H1 (cell line): Measurements from ENCODE around the gene CYB5R3. TPM values are rescaled to one million over a fixed set of nuclear protein-coding genes. Genes with fewer than 3 reads are reported as not detected.

Source experiments
- ASH2L ChIP-seq: fragments of 200-600, 300-600 bp; sonication (generic); IDR thresholded peaks from one replicate; pipeline ENCODE4 v1.7.1; 2017; ENCODE audit warnings: low read length
- BRCA1 ChIP-seq: IDR thresholded peaks from 2 replicates; pipeline ENCODE4 v1.6.1; 2012; ENCODE audit warnings: low read depth, low read length, improper control_type of control experiment
- CEBPB ChIP-seq: IDR thresholded peaks from 2 replicates; pipeline ENCODE4 v1.6.1; 2012; ENCODE audit warnings: low read depth, low read length
- EGR1 ChIP-seq: IDR thresholded peaks from 2 replicates; pipeline ENCODE4 v1.6.1; 2011; ENCODE audit warnings: low read depth, low read length, borderline replicate concordance
- EP300 ChIP-seq, 2 experiments: IDR thresholded peaks; 1 replicate in 1 of 2; 2 replicates in 1 of 2; pipeline ENCODE4 v1.6.1; 2011 to 2012; ENCODE audit warnings: low read depth in 2 of 2, low read length in 2 of 2, mild to moderate bottlenecking in 2 of 2, borderline replicate concordance in 1 of 2, inconsistent platforms in 1 of 2, moderate library complexity in 1 of 2
- GABPA ChIP-seq: IDR thresholded peaks from 2 replicates; pipeline ENCODE4 v1.6.1; 2011; ENCODE audit warnings: mild to moderate bottlenecking, low read length, moderate library complexity, borderline replicate concordance; ENCODE audit not compliant: insufficient read depth
- GTF2F1 ChIP-seq: IDR thresholded peaks from 2 replicates; pipeline ENCODE4 v1.6.1; 2012; ENCODE audit warnings: low read depth, low read length, improper control_type of control experiment, borderline replicate concordance
- HDAC6 ChIP-seq: IDR thresholded peaks from one replicate; pipeline ENCODE4 v1.7.1; 2012; ENCODE audit warnings: low read depth, mild to moderate bottlenecking, inconsistent platforms, low read length, moderate library complexity
- JUND ChIP-seq: IDR thresholded peaks from 2 replicates; pipeline ENCODE4 v1.6.1; 2011; ENCODE audit warnings: mild to moderate bottlenecking, improper control_type of control experiment, low read length
- KDM1A ChIP-seq: fragments of 200-600, 300-600 bp; sonication (generic); IDR thresholded peaks from 2 replicates; pipeline ENCODE4 v1.7.1; 2016; ENCODE audit warnings: mild to moderate bottlenecking, low read length, borderline replicate concordance
- MAFK ChIP-seq: IDR thresholded peaks from 2 replicates; pipeline ENCODE4 v1.6.1; 2012; ENCODE audit warnings: low read depth, mild to moderate bottlenecking, improper control_type of control experiment, low read length
- SIRT6 ChIP-seq: IDR thresholded peaks from one replicate; pipeline ENCODE4 v1.7.1; 2012; ENCODE audit warnings: low read length, inconsistent platforms
- SIX5 ChIP-seq: IDR thresholded peaks from 2 replicates; pipeline ENCODE4 v1.6.1; 2011; ENCODE audit warnings: mild to moderate bottlenecking, low read depth, low read length
- polyA plus RNA-seq, 7 experiments: library from polyadenylated mRNA; depleted of rRNA in 3 of 7; stranded (reverse) in 5 of 7; unstranded in 2 of 7; fragments of >200 nt in 5 of 7; fragments of 200-250 nt in 2 of 7; gene quantifications; 1 replicate in 5 of 7; 2 replicates in 1 of 7; 4 replicates in 1 of 7; pipeline versions ENCODE4 v1.2.1 to v1.2.3, GENCODE V29; 2011 to 2013; ENCODE audit warnings: missing spikeins in 2 of 7, mixed read lengths in 2 of 7
- total RNA-seq: library from RNA; stranded (reverse); fragmentation: NEBNext Ultra II Directional; extraction: Animal tissue kit (Norgen Biotek cat#: 25700); gene quantifications from 2 replicates; pipeline ENCODE4 v1.2.1, GENCODE V29; 2021
- TF ChIP-seq, protein P1 (sequence below): IDR thresholded peaks from 2 replicates; pipeline ENCODE4 v1.6.1; 2012; ENCODE audit warnings: inconsistent platforms

The CYB5R3 gene
- total and polyA plus RNA-seq, 2 of the 8 experiments (the other 6 are each of a cell fraction or from before 2014, with no cell fraction given), result 75.3 to 113 TPM

DNA sequence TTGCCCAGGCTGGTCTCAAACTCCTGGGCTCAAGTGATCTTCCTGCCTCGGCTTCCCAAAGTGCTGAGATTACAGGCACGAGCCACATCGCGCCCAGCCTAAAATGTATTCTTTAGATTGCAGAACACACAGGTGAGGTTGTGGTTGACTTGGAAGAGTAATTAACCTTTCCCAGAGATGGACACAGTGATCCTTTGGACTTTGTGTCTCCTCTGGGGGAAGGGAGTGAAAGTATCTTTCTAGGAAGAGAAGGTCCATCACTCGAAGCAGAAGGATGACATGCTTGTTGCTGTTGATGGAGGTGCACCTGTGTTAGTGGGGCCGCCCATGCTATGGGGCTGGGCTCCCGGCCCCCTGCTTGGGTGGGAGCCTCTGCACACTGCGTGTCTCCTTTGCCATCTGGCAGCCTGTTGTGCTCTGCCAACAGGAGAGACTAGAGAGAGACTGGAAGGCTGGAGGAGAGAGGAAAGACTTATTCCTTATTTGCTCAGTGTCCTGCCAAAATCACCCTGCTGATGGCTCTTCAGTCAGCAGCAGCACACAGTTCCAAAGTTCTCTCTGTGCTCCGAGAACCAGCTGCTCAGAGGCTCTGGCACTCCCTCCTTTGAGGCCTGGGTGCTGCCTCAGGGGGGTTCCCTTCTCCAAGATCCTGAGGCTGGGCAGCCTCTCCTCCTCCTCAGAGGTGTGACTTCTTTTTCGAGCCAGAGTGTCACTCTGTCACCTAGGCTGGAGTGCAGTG lies 33.1 kb upstream of the CYB5R3 start (continued):
- no peak for TF ChIP-seq JUND
- TF ChIP-seq EGR1, result no peak
- TF ChIP-seq KDM1A, result no peak
- no peak for TF ChIP-seq EP300 (IDR thresholded peaks at IDR 0.05; ENCODE audit: borderline replicate concordance in 1 of 2, low read depth in 2 of 2, low read length in 2 of 2)
- no peak for TF ChIP-seq GTF2F1
- TF ChIP-seq SIX5, result no peak
- TF ChIP-seq HDAC6, result no peak
- TF ChIP-seq, protein P1, sequence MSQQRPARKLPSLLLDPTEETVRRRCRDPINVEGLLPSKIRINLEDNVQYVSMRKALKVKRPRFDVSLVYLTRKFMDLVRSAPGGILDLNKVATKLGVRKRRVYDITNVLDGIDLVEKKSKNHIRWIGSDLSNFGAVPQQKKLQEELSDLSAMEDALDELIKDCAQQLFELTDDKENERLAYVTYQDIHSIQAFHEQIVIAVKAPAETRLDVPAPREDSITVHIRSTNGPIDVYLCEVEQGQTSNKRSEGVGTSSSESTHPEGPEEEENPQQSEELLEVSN, result no peak
- TF ChIP-seq GABPA, result no peak
- TF ChIP-seq MAFK, result no peak
- no peak for TF ChIP-seq CEBPB
- TF ChIP-seq SIRT6, result no peak
- no peak for TF ChIP-seq ASH2L
- no peak for TF ChIP-seq BRCA1
